Thyroid gland (tissue), 4 donors: ENCODE results near the gene NCAPD3. TPM values are rescaled to one million over a fixed set of nuclear protein-coding genes. Genes with fewer than 3 reads are reported as not detected.

Experiments used
- DNase-seq, 2 donors: peaks; one replicate each; pipeline ENCODE4 v3.0.0-alpha.2; 2019
- H3K27ac ChIP-seq, 3 donors: fragments of 200-600 bp; sonication (generic); 1 replicate in 2 of 3; 2 replicates in 1 of 3; pipeline ENCODE4 v1.5.1; 2016 to 2019; ENCODE audit warnings: mild to moderate bottlenecking in 1 of 3, moderate library complexity in 1 of 3
- H3K27me3 ChIP-seq: fragments of 200-600 bp; sonication (generic); one replicate; pipeline ENCODE4 v1.5.1; 2019
- H3K36me3 ChIP-seq, 2 donors: fragments of 200-600 bp; sonication (generic); one replicate each; pipeline ENCODE4 v1.5.1; 2016 to 2019
- H3K4me1 ChIP-seq, 2 donors: fragments of 200-600 bp; sonication (generic); one replicate each; pipeline ENCODE4 v1.5.1; 2017 to 2019
- H3K4me3 ChIP-seq, 3 donors: fragments of 200-600 bp; sonication (generic); replicated peaks in 1 of 3; 1 replicate in 2 of 3; 2 replicates in 1 of 3; pipeline ENCODE4 v1.5.1; 2016; ENCODE audit warnings: mild to moderate bottlenecking in 1 of 3
- H3K9me3 ChIP-seq: fragments of 200-600 bp; sonication (generic); one replicate; pipeline ENCODE4 v1.5.1; 2017
- CTCF ChIP-seq, 6 experiments: fragments of 200-600 bp in 3 of 6; fragments of 450-650 bp in 3 of 6; sonication (generic) in 3 of 6; IDR thresholded peaks; one replicate each; pipeline ENCODE4 v1.5.1; 2016 to 2019; ENCODE audit warnings: antibody characterized with exemption in 6 of 6, mild to moderate bottlenecking in 2 of 6, inconsistent platforms in 1 of 6, moderate library complexity in 1 of 6
- POLR2A ChIP-seq, 2 donors: fragments of 450-650 bp; IDR thresholded peaks; one replicate each; pipeline ENCODE4 v1.6.1; 2017; ENCODE audit warnings: antibody characterized with exemption in 2 of 2, mild to moderate bottlenecking in 2 of 2, moderate library complexity in 1 of 2
- WGBS, 2 donors: methylation state at CpG; one replicate each; pipeline ENCODE4 v1.1.5; 2017; 5-methylcytosine and 5-hydroxymethylcytosine counted together
- intact Hi-C: fragments of 100-400 bp; cut with DNase I; formaldehyde crosslinking; loops from one replicate; pipeline ENCODE4 v1.15.1; 2023
- total RNA-seq, 4 donors: library from RNA; depleted of rRNA; stranded (reverse); fragments of >200 nt; gene quantifications; one replicate each; pipeline ENCODE4 v1.2.3, GENCODE V29; 2016

Gene NCAPD3
- total RNA-seq, 4 donors from 2014 or later = 17.5 to 31.4 (median 21.9) TPM

DNA sequence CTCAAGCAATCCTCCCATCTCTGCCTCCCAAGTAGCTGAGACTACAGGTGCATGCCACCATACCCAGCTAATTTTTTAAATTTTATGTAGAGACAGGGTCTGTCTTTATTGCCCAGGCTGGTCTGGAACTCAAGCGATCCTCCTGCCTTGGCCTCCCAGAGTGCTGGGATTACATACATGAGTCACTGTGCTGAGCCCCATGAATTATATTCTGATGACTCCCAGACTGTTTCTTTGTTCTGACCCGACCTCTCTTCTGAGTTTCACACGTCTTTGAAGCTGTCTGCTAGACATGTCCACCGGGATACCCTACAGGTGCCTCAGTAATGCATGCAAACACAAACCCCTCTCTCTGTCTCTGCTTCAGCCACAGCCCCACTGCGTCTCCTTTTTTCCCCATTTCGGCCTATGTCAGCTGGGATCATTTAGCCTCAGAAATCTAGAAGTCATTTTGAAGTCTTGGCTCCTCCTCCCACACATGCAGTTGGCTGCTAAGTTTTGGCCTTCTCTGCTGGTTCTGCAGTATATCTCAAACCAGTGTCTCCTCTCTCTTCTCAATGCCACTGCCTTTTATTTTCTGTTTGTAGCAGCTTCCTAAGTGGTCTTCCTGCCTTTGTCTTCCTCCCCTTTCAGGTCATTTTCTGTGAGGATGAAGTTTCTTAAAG lies 5.5 kb upstream of the NCAPD3 start:
- no peak overlapping the region for H3K27ac ChIP-seq
- TF ChIP-seq POLR2A (IDR thresholded peaks at IDR 0.05) (no peak), CTCF (IDR thresholded peaks at IDR 0.05) (no peak)
- no peak for DNase-seq
- intact Hi-C loops = no loop called here
- no peaks in the 10 kb centered on the region for H3K27me3 ChIP-seq
- no peaks in the 10 kb centered on the region for H3K36me3 ChIP-seq
- no peak overlapping the region for H3K4me3 ChIP-seq
- H3K4me1 ChIP-seq = peaks cover 17 to 23% of the 10 kb centered on the region in 2 donors
- WGBS, 2 donors = 86 to 90% methylated on average over 6 of the region's 6 CpGs
- H3K9me3 ChIP-seq = no peaks in the 10 kb centered on the region

- no peak for DNase-seq
- H3K4me3 ChIP-seq = no peak overlapping the region
- no peaks in the 10 kb centered on the region for H3K27me3 ChIP-seq
- TF ChIP-seq CTCF (IDR thresholded peaks at IDR 0.05) (no peak), POLR2A (IDR thresholded peaks at IDR 0.05) (no peak)
- intact Hi-C loops = no loop called here
- no peak overlapping the region for H3K27ac ChIP-seq
- no peaks in the 10 kb centered on the region for H3K9me3 ChIP-seq
- peaks cover 17 to 23% of the 10 kb centered on the region in 2 donors for H3K4me1 ChIP-seq
- 89 to 94% methylated on average over 6 of the region's 6 CpGs for WGBS, 2 donors
- H3K36me3 ChIP-seq = no peaks in the 10 kb centered on the region
Observed at GRCh38 chr11:134228625-134229024, 4.9 kb upstream of the NCAPD3 start.

DNA sequence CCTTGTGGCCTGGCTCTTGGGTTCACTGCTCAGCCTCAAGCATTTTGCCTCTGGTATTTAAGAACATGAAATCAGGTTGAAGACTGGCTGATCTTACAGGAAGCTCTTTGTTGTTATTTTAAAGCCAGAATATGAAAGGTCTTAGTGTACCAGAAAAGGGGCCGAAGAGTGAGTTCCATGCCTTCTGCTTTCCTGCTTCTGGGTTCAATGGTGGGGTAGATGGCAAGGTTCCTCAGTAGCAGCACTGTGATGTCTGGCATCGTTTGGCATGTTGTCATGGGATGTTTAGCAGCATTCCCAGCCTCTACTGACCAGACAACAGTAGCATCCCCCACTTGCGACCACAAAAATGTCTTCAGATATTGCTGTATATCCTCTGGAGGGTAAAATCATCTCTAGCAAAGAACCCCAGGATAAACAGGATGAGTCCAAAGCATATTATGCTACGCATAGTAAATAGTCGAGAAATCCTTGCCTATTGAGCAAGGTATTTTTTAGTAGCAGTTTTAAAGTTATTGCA lies 3.1 kb upstream of the NCAPD3 start:
- Histone ChIP-seq H3K27ac (no peak overlapping the region), H3K36me3 (no peaks in the 10 kb centered on the region), H3K27me3 (no peaks in the 10 kb centered on the region), H3K4me1 (peaks cover 25 to 30% of the 10 kb centered on the region in 2 donors), H3K9me3 (no peaks in the 10 kb centered on the region), H3K4me3 (no peak overlapping the region)
- 90 to 93% methylated on average over 5 of the region's 5 CpGs for WGBS, 2 donors
- DNase-seq = no peak
- no peak for TF ChIP-seq CTCF (IDR thresholded peaks at IDR 0.05)
- no peak for TF ChIP-seq POLR2A (IDR thresholded peaks at IDR 0.05)
- intact Hi-C loops = loop anchor here (2.0 kb wide), 1 partner anchor 24 kb away; no protein-coding TSS in a partner anchor

DNA sequence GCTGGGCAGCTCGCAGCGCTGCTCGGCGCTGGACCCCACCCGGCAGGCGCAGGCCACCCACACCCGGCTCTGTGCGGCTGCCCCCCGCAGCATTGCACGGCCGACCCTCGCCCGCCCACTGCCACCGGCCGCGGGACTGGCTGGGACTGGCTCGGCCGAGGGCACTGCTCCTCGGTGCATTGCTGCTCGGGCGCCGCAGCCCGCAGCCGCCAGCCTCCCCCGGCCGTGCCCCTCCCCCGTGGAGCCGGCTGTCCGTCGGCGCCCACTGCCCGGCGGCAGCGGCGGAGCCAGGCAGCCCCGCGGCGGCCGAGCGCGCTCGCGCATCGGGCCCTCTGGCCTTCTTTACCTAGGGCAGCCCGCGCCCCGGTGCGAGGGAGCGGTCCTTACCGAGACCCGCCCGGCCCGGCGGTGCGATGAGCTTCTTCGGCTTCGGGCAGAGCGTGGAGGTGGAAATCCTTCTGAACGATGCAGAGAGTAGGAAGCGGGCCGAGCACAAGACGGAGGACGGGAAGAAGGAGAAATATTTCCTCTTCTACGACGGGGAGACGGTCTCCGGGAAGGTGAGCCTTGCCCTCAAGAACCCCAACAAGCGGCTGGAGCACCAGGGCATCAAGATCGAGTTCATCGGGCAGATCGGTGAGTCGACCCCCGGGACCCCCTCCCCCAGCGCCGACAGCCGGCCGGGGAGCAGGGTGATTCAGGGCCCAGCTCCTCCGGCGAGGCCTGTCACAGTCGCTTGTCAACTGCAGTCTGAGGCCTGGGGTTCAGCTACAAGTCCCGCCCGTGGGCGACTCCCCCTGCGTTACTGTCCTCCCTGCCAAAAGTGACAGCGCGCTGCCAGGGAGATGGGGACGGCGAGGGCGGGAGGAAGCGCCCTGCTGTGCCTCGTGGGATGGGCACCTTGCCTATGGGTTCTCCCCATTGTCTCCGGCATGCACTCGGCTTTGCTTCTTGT lies 1.2 kb upstream of the NCAPD3 start:
- peak overlapping the region; percentile 81 to 94 (median 91) for H3K27ac ChIP-seq
- WGBS, 2 donors = 0% methylated on average over 8 to 31 of the region's 93 CpGs
- peak overlapping the region; percentile 38 to 72 (median 71) for H3K4me3 ChIP-seq
- TF ChIP-seq CTCF (IDR thresholded peaks at IDR 0.05) = no peak
- peak in 1 of 2 donors; percentile 52 for TF ChIP-seq POLR2A (IDR thresholded peaks at IDR 0.05)
- intact Hi-C loops = no loop called here
- DNase-seq = peak; percentile 72 to 73
- peaks cover 22 to 25% of the 10 kb centered on the region in 2 donors for H3K4me1 ChIP-seq
- H3K36me3 ChIP-seq = peaks cover 0 to 5% of the 10 kb centered on the region in 2 donors
- no peaks in the 10 kb centered on the region for H3K9me3 ChIP-seq
- H3K27me3 ChIP-seq = no peaks in the 10 kb centered on the region
